GM18951 (cell line): Measurements from ENCODE around the gene TIMM29.

Source experiments
- POLR2A ChIP-seq: IDR thresholded peaks from 4 replicates; pipeline ENCODE4 v1.6.1; 2011; ENCODE audit warnings: mild to moderate bottlenecking; ENCODE audit not compliant: insufficient read length, insufficient read depth; ENCODE audit errors: extremely low read depth
- in situ Hi-C: fragments of 300-500 bp; cut with MboI; formaldehyde crosslinking; loops from one replicate; pipeline ENCODE4 v1.12.0; 2022; ENCODE audit warnings: low sequenced_read_pairs, mixed read lengths, inconsistent platforms; ENCODE audit not compliant: unreplicated experiment

The TIMM29 gene

GRCh38 chr19:10919352-10920287 is 9.0 kb upstream of the TIMM29 start:
- TF ChIP-seq POLR2A: no peak
- in situ Hi-C loops: no loop called here

GRCh38 chr19:10920288-10920655 is 8.3 kb upstream of the TIMM29 start:
- in situ Hi-C loops: no loop called here
- TF ChIP-seq POLR2A: peak; percentile 10

GRCh38 chr19:10920781-10921180 is 7.8 kb upstream of the TIMM29 start:
- no peak for TF ChIP-seq POLR2A
- in situ Hi-C loops: no loop called here

- no peak for TF ChIP-seq POLR2A
- in situ Hi-C loops: no loop called here
These were observed 7.3 kb upstream of the TIMM29 start for GRCh38 chr19:10921199-10921909.

- TF ChIP-seq POLR2A: no peak
- in situ Hi-C loops: no loop called here
These were observed 6.5 kb upstream of the TIMM29 start for GRCh38 chr19:10921910-10922637.

- no peak for TF ChIP-seq POLR2A
- in situ Hi-C loops: no loop called here
These were observed 6.0 kb upstream of the TIMM29 start for GRCh38 chr19:10922638-10923014.

- in situ Hi-C loops: no loop called here
These were observed 5.1 kb upstream of the TIMM29 start for GRCh38 chr19:10923260-10924112.

GRCh38 chr19:10924597-10924996 is 4.0 kb upstream of the TIMM29 start:
- in situ Hi-C loops: no loop called here
- no peak for TF ChIP-seq POLR2A

More at GRCh38 chr19:10923260-10924112, 5.1 kb upstream of the TIMM29 start:
- no peak for TF ChIP-seq POLR2A

GRCh38 chr19:10927730-10928562 is 665 bp upstream of the TIMM29 start:
- TF ChIP-seq POLR2A: no peak
- in situ Hi-C loops: no loop called here

- TF ChIP-seq POLR2A: no peak
- in situ Hi-C loops: no loop called here
These were observed 787 bp downstream of the TIMM29 start for GRCh38 chr19:10929402-10929794.

GRCh38 chr19:10935371-10936059 is 6.9 kb downstream of the TIMM29 start:
- TF ChIP-seq POLR2A: no peak
- in situ Hi-C loops: no loop called here
